ENCODE measurements around the gene ABHD17B.

Gene ABHD17B

DNA sequence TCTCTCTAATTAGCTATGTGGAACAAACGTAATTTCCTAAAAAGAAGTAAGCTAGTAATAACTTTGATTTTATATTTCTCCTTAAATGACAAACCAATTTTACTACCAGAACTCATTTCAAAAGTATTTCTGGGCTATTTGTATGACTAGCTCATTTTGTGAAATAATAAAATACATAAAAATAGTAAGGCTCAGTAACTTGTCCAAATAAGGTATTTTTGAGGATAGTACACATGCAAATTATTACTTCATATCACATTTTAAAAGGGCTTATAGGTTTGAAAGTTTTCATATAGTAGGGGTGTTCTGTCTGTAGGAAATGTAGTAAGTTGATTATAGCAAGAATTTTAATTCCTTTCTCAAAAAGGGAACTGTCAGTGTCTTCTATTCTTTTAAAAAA, 26.9 kb upstream of the ABHD17B start:
- DNase-seq (ENCODE audit: low read depth, low spot score): no peak
- H3K36me3 ChIP-seq (ENCODE audit: insufficient read depth, insufficient read length, low read length): no peaks in the 10 kb centered on the region
- H3K4me3 ChIP-seq (ENCODE audit: insufficient read length, low read depth): no peak overlapping the region
- no peaks in the 10 kb centered on the region for H3K27me3 ChIP-seq (ENCODE audit: insufficient read depth, insufficient read length)
- H3K9me3 ChIP-seq (ENCODE audit: insufficient read depth, low read length): no peaks in the 10 kb centered on the region; the same call in 1 of the 2 replicates
- no peaks in the 10 kb centered on the region for H3K4me1 ChIP-seq (ENCODE audit: insufficient read depth, insufficient read length)
- H3K9ac ChIP-seq (ENCODE audit: insufficient read length, low read depth): no peak overlapping the region
- TF ChIP-seq YY1 (IDR thresholded peaks at IDR 0.05; ENCODE audit: insufficient read depth, insufficient read length) (no peak), ZNF274 (IDR thresholded peaks at IDR 0.05; ENCODE audit: low read depth, low read length) (no peak), SUZ12 (IDR thresholded peaks at IDR 0.05; ENCODE audit: extremely low read depth, insufficient read depth, insufficient read length) (no peak)

DNA sequence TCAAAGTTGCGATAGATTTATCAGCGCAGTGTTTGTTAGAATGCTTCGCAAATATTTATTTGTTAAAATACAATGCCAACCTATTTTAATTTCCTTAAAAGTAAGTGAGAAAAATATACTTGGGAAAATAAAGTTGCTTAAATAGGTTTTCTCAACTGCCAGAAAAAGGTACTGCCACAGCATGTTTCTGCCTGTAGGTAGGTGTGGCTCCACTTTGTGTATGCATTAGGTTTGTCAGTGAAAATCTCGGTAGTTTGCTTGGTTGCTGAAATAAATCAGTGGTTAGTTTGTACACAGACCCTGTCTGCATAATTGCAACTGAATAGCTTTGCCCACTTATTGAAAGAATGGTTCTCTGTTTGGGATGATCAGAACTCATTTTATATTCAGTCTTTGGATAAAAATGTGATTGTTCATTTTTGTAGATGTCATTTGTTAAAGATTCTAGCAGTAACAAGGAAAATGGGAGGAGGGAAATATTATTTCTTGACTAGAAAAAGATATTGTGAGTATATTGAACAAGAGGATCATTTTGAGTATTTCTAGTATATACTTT, 26.2 kb upstream of the ABHD17B start:
- Histone ChIP-seq H3K27me3 (ENCODE audit: insufficient read depth, insufficient read length) (no peaks in the 10 kb centered on the region), H3K9me3 (ENCODE audit: insufficient read depth, low read length) (no peaks in the 10 kb centered on the region; the same call in 1 of the 2 replicates), H3K4me3 (ENCODE audit: insufficient read length, low read depth) (no peak overlapping the region), H3K36me3 (ENCODE audit: insufficient read depth, insufficient read length, low read length) (no peaks in the 10 kb centered on the region), H3K9ac (ENCODE audit: insufficient read length, low read depth) (no peak overlapping the region), H3K4me1 (ENCODE audit: insufficient read depth, insufficient read length) (no peaks in the 10 kb centered on the region)
- TF ChIP-seq ZNF274 (IDR thresholded peaks at IDR 0.05; ENCODE audit: low read depth, low read length): no peak
- TF ChIP-seq SUZ12 (IDR thresholded peaks at IDR 0.05; ENCODE audit: extremely low read depth, insufficient read depth, insufficient read length): no peak
- TF ChIP-seq YY1 (IDR thresholded peaks at IDR 0.05; ENCODE audit: insufficient read depth, insufficient read length): no peak
- DNase-seq (ENCODE audit: low read depth, low spot score): no peak

- TF ChIP-seq SUZ12 (IDR thresholded peaks at IDR 0.05; ENCODE audit: extremely low read depth, insufficient read depth, insufficient read length) (no peak), ZNF274 (IDR thresholded peaks at IDR 0.05; ENCODE audit: low read depth, low read length) (no peak), YY1 (IDR thresholded peaks at IDR 0.05; ENCODE audit: insufficient read depth, insufficient read length) (no peak)
- no peaks in the 10 kb centered on the region for H3K27me3 ChIP-seq (ENCODE audit: insufficient read depth, insufficient read length)
- no peaks in the 10 kb centered on the region; the same call in 1 of the 2 replicates for H3K9me3 ChIP-seq (ENCODE audit: insufficient read depth, low read length)
- H3K36me3 ChIP-seq (ENCODE audit: insufficient read depth, insufficient read length, low read length): no peaks in the 10 kb centered on the region
- DNase-seq (ENCODE audit: low read depth, low spot score): no peak
- no peak overlapping the region for H3K9ac ChIP-seq (ENCODE audit: insufficient read length, low read depth)
- no peak overlapping the region for H3K4me3 ChIP-seq (ENCODE audit: insufficient read length, low read depth)
- no peaks in the 10 kb centered on the region for H3K4me1 ChIP-seq (ENCODE audit: insufficient read depth, insufficient read length)
These were observed 25.1 kb upstream of the ABHD17B start for GRCh38 chr9:71936066-71936465.

DNA sequence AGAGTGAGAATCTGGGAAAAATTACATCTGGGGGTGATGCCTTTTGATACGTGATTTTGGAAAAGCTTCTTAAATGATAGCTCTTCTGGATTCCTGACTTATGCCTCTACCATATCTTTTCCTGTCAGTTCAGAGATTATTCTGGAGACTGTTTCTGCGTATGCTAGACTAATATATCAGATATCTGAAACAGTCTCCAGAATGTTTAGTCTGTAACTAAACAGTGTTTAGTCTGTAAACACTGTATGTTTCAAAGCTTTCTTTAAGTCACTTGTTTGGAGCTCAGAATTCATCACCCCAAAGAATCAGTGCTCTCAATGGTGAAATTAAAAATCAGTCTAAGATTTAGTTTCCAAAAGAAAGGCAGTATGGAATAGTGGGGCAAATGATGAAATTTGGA, 20.2 kb upstream of the ABHD17B start:
- Histone ChIP-seq H3K27me3 (ENCODE audit: insufficient read depth, insufficient read length) (no peaks in the 10 kb centered on the region), H3K9ac (ENCODE audit: insufficient read length, low read depth) (no peak overlapping the region), H3K36me3 (ENCODE audit: insufficient read depth, insufficient read length, low read length) (no peaks in the 10 kb centered on the region), H3K4me1 (ENCODE audit: insufficient read depth, insufficient read length) (no peaks in the 10 kb centered on the region), H3K4me3 (ENCODE audit: insufficient read length, low read depth) (no peak overlapping the region), H3K9me3 (ENCODE audit: insufficient read depth, low read length) (no peaks in the 10 kb centered on the region; the same call in 1 of the 2 replicates)
- TF ChIP-seq SUZ12 (IDR thresholded peaks at IDR 0.05; ENCODE audit: extremely low read depth, insufficient read depth, insufficient read length) (no peak), YY1 (IDR thresholded peaks at IDR 0.05; ENCODE audit: insufficient read depth, insufficient read length) (no peak), ZNF274 (IDR thresholded peaks at IDR 0.05; ENCODE audit: low read depth, low read length) (no peak)
- DNase-seq (ENCODE audit: low read depth, low spot score): no peak

DNA sequence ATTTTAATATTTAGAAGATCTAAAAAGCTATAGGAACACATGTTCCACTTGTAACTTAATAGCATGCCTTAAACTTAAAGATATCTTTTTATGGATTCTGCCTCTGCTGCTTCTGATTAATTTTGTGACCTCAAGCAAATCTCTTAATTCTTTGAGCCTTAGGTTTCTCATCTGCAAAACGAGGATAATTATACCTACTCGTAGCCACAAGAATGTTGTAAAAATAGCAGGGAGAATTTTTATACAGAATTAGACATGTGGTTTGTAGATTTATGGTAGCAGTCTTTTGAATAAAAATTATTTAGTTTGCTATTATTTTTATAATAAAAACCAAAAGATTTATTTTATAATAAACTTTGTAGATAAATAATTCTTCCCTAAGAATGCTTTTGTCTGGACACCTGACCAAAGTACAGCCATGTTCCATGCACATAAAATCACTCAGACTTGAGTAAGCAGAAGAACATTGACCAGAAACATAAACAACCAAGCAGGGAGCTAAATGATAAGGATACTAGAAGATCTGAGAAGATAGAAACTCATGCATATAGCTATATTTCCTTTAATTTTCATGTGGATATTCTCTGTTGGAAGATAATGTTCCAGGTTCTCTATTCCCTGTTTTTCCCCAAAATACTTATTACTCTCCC, 18.9 kb upstream of the ABHD17B start:
- H3K36me3 ChIP-seq (ENCODE audit: insufficient read depth, insufficient read length, low read length): no peaks in the 10 kb centered on the region
- DNase-seq (ENCODE audit: low read depth, low spot score): no peak
- no peak overlapping the region for H3K9ac ChIP-seq (ENCODE audit: insufficient read length, low read depth)
- no peaks in the 10 kb centered on the region for H3K27me3 ChIP-seq (ENCODE audit: insufficient read depth, insufficient read length)
- no peak for TF ChIP-seq SUZ12 (IDR thresholded peaks at IDR 0.05; ENCODE audit: extremely low read depth, insufficient read depth, insufficient read length)
- TF ChIP-seq YY1 (IDR thresholded peaks at IDR 0.05; ENCODE audit: insufficient read depth, insufficient read length): no peak
- TF ChIP-seq ZNF274 (IDR thresholded peaks at IDR 0.05; ENCODE audit: low read depth, low read length): no peak
- H3K4me1 ChIP-seq (ENCODE audit: insufficient read depth, insufficient read length): no peaks in the 10 kb centered on the region
- no peaks in the 10 kb centered on the region; the same call in 1 of the 2 replicates for H3K9me3 ChIP-seq (ENCODE audit: insufficient read depth, low read length)
- no peak overlapping the region for H3K4me3 ChIP-seq (ENCODE audit: insufficient read length, low read depth)

DNA sequence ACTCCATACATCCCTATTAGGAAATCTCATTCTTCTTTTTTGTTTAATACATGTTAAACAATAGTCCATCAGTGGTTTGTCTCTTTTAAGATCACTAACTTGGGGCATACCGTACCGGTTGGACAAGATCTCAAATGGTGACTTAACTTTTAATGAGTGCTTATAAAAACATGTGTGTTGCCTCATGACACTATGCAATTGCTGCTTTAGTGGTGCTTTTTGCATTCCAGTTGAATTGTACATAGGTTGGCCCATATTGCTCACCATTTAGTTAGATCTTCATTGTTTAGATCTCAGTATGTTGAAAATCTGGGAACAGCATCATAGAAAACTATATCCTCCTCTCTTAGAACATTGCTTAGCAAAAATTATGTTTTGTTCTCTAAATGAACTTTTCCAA, 18.2 kb upstream of the ABHD17B start:
- Histone ChIP-seq H3K36me3 (ENCODE audit: insufficient read depth, insufficient read length, low read length) (no peaks in the 10 kb centered on the region), H3K9me3 (ENCODE audit: insufficient read depth, low read length) (no peaks in the 10 kb centered on the region; the same call in 1 of the 2 replicates), H3K27me3 (ENCODE audit: insufficient read depth, insufficient read length) (no peaks in the 10 kb centered on the region), H3K4me3 (ENCODE audit: insufficient read length, low read depth) (no peak overlapping the region), H3K4me1 (ENCODE audit: insufficient read depth, insufficient read length) (no peaks in the 10 kb centered on the region), H3K9ac (ENCODE audit: insufficient read length, low read depth) (no peak overlapping the region)
- no peak for TF ChIP-seq SUZ12 (IDR thresholded peaks at IDR 0.05; ENCODE audit: extremely low read depth, insufficient read depth, insufficient read length)
- no peak for TF ChIP-seq YY1 (IDR thresholded peaks at IDR 0.05; ENCODE audit: insufficient read depth, insufficient read length)
- no peak for TF ChIP-seq ZNF274 (IDR thresholded peaks at IDR 0.05; ENCODE audit: low read depth, low read length)
- no peak for DNase-seq (ENCODE audit: low read depth, low spot score)

DNA sequence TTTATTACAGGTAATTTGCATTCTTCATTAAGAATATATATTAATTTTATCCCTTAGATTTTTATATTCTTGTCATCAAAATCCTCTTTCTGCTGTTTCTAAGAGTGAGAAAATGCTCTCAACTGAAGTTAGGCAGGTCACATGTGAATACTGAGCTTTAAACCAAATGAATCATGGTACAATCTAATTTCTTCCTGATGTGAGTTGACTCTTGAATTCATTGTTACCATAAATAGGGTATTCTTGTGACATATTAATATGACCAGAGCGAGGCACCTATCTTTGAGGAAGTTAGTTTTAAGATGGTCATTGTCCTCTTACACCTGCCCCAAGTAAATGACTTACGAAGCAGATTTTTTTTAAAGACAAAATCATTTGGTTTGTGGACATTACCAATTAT, 17.8 kb upstream of the ABHD17B start:
- no peak for DNase-seq (ENCODE audit: low read depth, low spot score)
- Histone ChIP-seq H3K27me3 (ENCODE audit: insufficient read depth, insufficient read length) (no peaks in the 10 kb centered on the region), H3K9ac (ENCODE audit: insufficient read length, low read depth) (no peak overlapping the region), H3K4me1 (ENCODE audit: insufficient read depth, insufficient read length) (no peaks in the 10 kb centered on the region), H3K36me3 (ENCODE audit: insufficient read depth, insufficient read length, low read length) (no peaks in the 10 kb centered on the region), H3K4me3 (ENCODE audit: insufficient read length, low read depth) (no peak overlapping the region), H3K9me3 (ENCODE audit: insufficient read depth, low read length) (no peaks in the 10 kb centered on the region)
- no peak for TF ChIP-seq ZNF274 (IDR thresholded peaks at IDR 0.05; ENCODE audit: low read depth, low read length)
- no peak for TF ChIP-seq SUZ12 (IDR thresholded peaks at IDR 0.05; ENCODE audit: extremely low read depth, insufficient read depth, insufficient read length)
- no peak for TF ChIP-seq YY1 (IDR thresholded peaks at IDR 0.05; ENCODE audit: insufficient read depth, insufficient read length)
